Cardiac muscle cell (in vitro differentiated cells and primary cell): Measurements from ENCODE around the gene ZFAND5. TPM values are rescaled to one million over a fixed set of nuclear protein-coding genes. Genes with fewer than 3 reads are reported as not detected.

Source experiments
- DNase-seq, 2 donors: peaks; one replicate each; pipeline versions ENCODE4 v3.0.0 to v3.0.0-alpha.2; 2010 to 2017; ENCODE audit warnings: low read depth in 1 of 2, low spot score in 1 of 2
- H3K27ac ChIP-seq: fragments of 200-600 bp; sonication (generic); 2 replicates; pipeline ENCODE4 v1.5.1; 2016
- H3K27me3 ChIP-seq: fragments of 200-600 bp; sonication (generic); 2 replicates; pipeline ENCODE4 v1.6.0; 2016; ENCODE audit warnings: control low read depth
- H3K36me3 ChIP-seq: fragments of 200-600 bp; sonication (generic); 2 replicates; pipeline ENCODE4 v1.5.1; 2016; ENCODE audit warnings: control low read depth
- H3K4me1 ChIP-seq: fragments of 200-600 bp; sonication (generic); 2 replicates; pipeline ENCODE4 v1.8.1; 2017; ENCODE audit warnings: low read depth, mild to moderate bottlenecking, mixed run types
- H3K4me3 ChIP-seq: fragments of 200-600 bp; sonication (generic); 2 replicates; pipeline ENCODE4 v1.5.1; 2016; ENCODE audit warnings: mild to moderate bottlenecking
- H3K9me3 ChIP-seq: fragments of 200-600 bp; sonication (generic); 2 replicates; pipeline ENCODE4 v1.5.1; 2017; ENCODE audit warnings: low read depth, mild to moderate bottlenecking, control low read depth
- CTCF ChIP-seq: IDR thresholded peaks from 2 replicates; pipeline ENCODE4 v1.5.1; 2012; ENCODE audit warnings: low read depth, mild to moderate bottlenecking, low read length
- polyA plus RNA-seq: library from polyadenylated mRNA; unstranded; fragments of >200 nt; fragmentation: Nextera tagmentation; extraction: Ambion mirVana; gene quantifications from 2 replicates; pipeline ENCODE4 v1.2.1, GENCODE V29; 2016
- total RNA-seq: library from RNA; depleted of rRNA; stranded (reverse); fragments of >200 nt; gene quantifications from 2 replicates; pipeline ENCODE4 v1.2.3, GENCODE V29; 2016

The ZFAND5 gene
- total and polyA plus RNA-seq, 2 experiments from 2014 or later: 152 to 188 TPM

DNA sequence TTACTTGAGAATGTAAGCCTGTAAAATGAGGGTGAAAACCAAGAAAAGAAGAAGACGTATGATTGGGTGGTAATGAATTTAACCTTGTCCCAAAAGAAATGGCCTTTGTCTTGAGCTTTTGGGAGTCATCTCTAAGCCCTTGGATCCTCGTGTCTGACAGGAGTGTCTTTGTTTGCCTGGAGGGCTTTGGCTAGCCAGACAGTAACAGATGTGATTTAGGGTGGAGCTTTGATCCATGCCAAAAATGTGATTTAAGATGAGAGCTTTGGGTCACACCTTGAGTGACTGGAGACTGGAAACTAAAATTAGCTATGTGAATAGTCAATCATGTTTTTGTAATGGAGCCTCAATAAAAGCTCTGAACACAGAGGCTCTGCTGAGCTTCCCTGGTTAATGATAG is 25.9 kb upstream of the ZFAND5 start:
- Histone ChIP-seq H3K36me3 (no peaks in the 10 kb centered on the region), H3K4me1 (no peaks in the 10 kb centered on the region), H3K9me3 (no peaks in the 10 kb centered on the region), H3K4me3 (no peak overlapping the region), H3K27ac (no peak overlapping the region), H3K27me3 (no peaks in the 10 kb centered on the region)
- no peak for DNase-seq
- no peak for TF ChIP-seq CTCF

- Histone ChIP-seq H3K9me3 (no peaks in the 10 kb centered on the region), H3K4me1 (no peaks in the 10 kb centered on the region), H3K27ac (no peak overlapping the region), H3K36me3 (no peaks in the 10 kb centered on the region), H3K4me3 (no peak overlapping the region), H3K27me3 (no peaks in the 10 kb centered on the region)
- DNase-seq: no peak
- TF ChIP-seq CTCF: no peak
Observed at GRCh38 chr9:72386186-72386585, 21.2 kb upstream of the ZFAND5 start.

DNA sequence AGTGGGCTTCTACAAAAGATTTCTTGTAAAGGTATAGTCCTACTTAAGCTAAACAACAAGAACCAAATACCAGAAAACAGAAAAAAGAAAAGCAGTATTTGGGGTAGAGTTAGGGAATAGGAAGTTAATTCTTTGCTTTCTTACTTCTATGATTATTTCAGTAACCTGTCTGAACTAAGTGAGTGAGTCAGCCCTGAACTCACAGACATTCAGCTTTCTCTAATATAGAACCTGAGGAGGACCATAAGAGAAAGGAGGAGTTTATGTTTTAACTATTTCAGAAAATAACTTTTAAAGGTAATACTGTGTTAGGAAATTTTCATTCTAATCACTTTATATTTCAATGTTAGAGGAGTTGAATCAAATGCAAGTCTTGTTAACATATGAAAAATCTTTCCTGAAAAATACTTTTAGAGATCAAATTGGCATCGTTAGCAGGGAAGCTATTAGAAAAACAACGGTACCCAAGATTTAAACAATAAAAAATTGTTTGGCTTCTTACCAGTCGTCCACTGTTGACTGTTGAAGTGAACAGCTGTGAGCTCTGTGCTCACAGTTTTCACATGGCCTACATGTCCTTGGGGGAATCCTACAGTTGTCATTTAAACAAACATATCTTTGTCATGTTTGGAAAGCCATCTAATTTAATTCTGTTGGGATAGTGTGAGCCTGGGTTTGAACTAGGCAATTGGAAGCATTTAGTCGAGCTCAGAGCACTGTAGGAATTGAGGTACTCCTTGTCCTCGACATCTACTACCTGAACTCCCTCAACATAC is 19.9 kb upstream of the ZFAND5 start:
- H3K27ac ChIP-seq: no peak overlapping the region
- no peak for TF ChIP-seq CTCF

GRCh38 chr9:72383978-72384709 is 19.1 kb upstream of the ZFAND5 start:
- H3K4me1 ChIP-seq: no peaks in the 10 kb centered on the region
- no peak for TF ChIP-seq CTCF
- H3K9me3 ChIP-seq: no peaks in the 10 kb centered on the region
- H3K27ac ChIP-seq: no peak overlapping the region
- no peaks in the 10 kb centered on the region for H3K27me3 ChIP-seq
- no peak overlapping the region for H3K4me3 ChIP-seq
- peak in 1 of 2 donors; percentile 70 for DNase-seq
- H3K36me3 ChIP-seq: no peaks in the 10 kb centered on the region

More for the DNA sequence above, 19.9 kb upstream of the ZFAND5 start:
- H3K36me3 ChIP-seq: no peaks in the 10 kb centered on the region
- no peak overlapping the region for H3K4me3 ChIP-seq
- DNase-seq: no peak
- no peaks in the 10 kb centered on the region for H3K9me3 ChIP-seq
- H3K27me3 ChIP-seq: no peaks in the 10 kb centered on the region
- no peaks in the 10 kb centered on the region for H3K4me1 ChIP-seq

DNA sequence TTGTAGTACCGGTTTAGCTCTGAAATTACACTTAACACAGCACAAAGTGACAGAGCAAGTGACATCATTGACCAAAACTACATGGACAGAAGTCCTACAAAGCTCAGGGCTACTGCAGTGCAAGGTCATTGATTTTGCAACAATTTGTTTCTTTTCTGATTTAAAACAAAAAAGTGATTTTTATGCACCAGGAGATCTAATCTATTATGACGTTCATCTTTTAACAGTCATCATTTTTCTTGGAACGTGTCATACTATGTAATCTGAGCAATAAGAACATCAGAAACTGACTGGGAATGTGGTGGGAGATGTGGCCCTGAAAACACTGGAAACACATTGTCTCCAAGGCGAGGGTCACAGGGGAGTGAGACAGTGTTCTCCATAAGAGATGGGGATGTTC is 17.4 kb upstream of the ZFAND5 start:
- H3K36me3 ChIP-seq: no peaks in the 10 kb centered on the region
- no peak overlapping the region for H3K27ac ChIP-seq
- H3K9me3 ChIP-seq: no peaks in the 10 kb centered on the region
- H3K27me3 ChIP-seq: no peaks in the 10 kb centered on the region
- no peaks in the 10 kb centered on the region for H3K4me1 ChIP-seq
- no peak for TF ChIP-seq CTCF
- no peak overlapping the region for H3K4me3 ChIP-seq
- peak in 1 of 2 donors; percentile 48 for DNase-seq
